Measurements from ENCODE around the gene CPSF7. TPM values are rescaled to one million over a fixed set of nuclear protein-coding genes. Genes with fewer than 3 reads are reported as not detected.

CPSF7 gene
- total RNA-seq, 1 experiment from 2014 or later, result 145 TPM

GRCh38 chr11:61372659-61373420 lies 56.9 kb downstream of the CPSF7 start:
- Histone ChIP-seq H3K79me1 (ENCODE audit: insufficient read depth, low read depth, low read length, poor library complexity, severe bottlenecking) (no peaks in the 10 kb centered on the region), H4K91ac (ENCODE audit: insufficient read length, low read depth, low read length) (no peak overlapping the region), H3K9me3 (ENCODE audit: control insufficient read depth, low read depth, low read length) (peaks cover 15% of the 10 kb centered on the region), H4K5ac (ENCODE audit: insufficient read length, low read depth, low read length) (no peak overlapping the region), H3T11ph (ENCODE audit: low read length) (no peak overlapping the region), H4K8ac (replicated peaks; ENCODE audit: insufficient read length, low read depth, low read length) (no peak overlapping the region), H3K23me2 (ENCODE audit: insufficient read length, low read depth, low read length, poor library complexity, severe bottlenecking) (no peaks in the 10 kb centered on the region), H3K79me2 (ENCODE audit: insufficient read depth, low read length) (no peaks in the 10 kb centered on the region), H3K14ac (ENCODE audit: insufficient read depth, low read length) (no peak overlapping the region), H3K18ac (ENCODE audit: insufficient read length, low read depth, low read length) (no peak overlapping the region), H3K27ac (ENCODE audit: insufficient read length, low read depth, low read length) (no peak overlapping the region), H2BK20ac (ENCODE audit: low read depth, low read length, poor library complexity, severe bottlenecking) (no peak overlapping the region), H3K9ac (ENCODE audit: extremely low read depth, insufficient read length, low read length) (no peak overlapping the region), H3K4me1 (ENCODE audit: insufficient read depth, low read length) (no peaks in the 10 kb centered on the region), H3K23ac (ENCODE audit: insufficient read length, low read depth, low read length) (no peak overlapping the region), H2AFZ (ENCODE audit: low read length) (no peak overlapping the region), H2BK120ac (ENCODE audit: low read depth, low read length, poor library complexity, severe bottlenecking) (no peak overlapping the region), H3K56ac (ENCODE audit: insufficient read length, low read depth, low read length) (no peak overlapping the region), H4K20me1 (ENCODE audit: control insufficient read depth, insufficient read depth, insufficient read length) (no peaks in the 10 kb centered on the region), H2BK5ac (ENCODE audit: insufficient read length, low read length) (no peak overlapping the region), H3K4me2 (ENCODE audit: insufficient read depth, insufficient read length, low read length) (no peak overlapping the region), H2BK15ac (ENCODE audit: low read depth, low read length) (no peak overlapping the region), H2BK12ac (ENCODE audit: insufficient read length, low read depth, low read length) (no peak overlapping the region), H2AK5ac (ENCODE audit: insufficient read length, low read length) (no peak overlapping the region), H3K4ac (ENCODE audit: low read depth, low read length) (no peak overlapping the region), H3K27me3 (ENCODE audit: insufficient read depth, low read length) (no peaks in the 10 kb centered on the region)
- Mint-ChIP-seq H3K4me1 (peaks cover 2 to 8% of the 10 kb centered on the region in 2 experiments; a peak in 3 of 4 replicates), H3K9me3 (peaks cover 33 to 41% of the 10 kb centered on the region in 2 experiments), H3K27ac (no peak overlapping the region), H3K4me3 (no peak overlapping the region), H3K36me3 (ENCODE audit: insufficient read depth in 1 of 3, low read depth in 3 of 3) (peaks cover 70 to 88% (median 88%) of the 10 kb centered on the region in 3 experiments), H3K27me3 (ENCODE audit: low read depth) (no peaks in the 10 kb centered on the region)
- DNase-seq, result no peak
- TF ChIP-seq, protein P1, sequence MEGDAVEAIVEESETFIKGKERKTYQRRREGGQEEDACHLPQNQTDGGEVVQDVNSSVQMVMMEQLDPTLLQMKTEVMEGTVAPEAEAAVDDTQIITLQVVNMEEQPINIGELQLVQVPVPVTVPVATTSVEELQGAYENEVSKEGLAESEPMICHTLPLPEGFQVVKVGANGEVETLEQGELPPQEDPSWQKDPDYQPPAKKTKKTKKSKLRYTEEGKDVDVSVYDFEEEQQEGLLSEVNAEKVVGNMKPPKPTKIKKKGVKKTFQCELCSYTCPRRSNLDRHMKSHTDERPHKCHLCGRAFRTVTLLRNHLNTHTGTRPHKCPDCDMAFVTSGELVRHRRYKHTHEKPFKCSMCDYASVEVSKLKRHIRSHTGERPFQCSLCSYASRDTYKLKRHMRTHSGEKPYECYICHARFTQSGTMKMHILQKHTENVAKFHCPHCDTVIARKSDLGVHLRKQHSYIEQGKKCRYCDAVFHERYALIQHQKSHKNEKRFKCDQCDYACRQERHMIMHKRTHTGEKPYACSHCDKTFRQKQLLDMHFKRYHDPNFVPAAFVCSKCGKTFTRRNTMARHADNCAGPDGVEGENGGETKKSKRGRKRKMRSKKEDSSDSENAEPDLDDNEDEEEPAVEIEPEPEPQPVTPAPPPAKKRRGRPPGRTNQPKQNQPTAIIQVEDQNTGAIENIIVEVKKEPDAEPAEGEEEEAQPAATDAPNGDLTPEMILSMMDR (conservative IDR thresholded peaks at IDR 0.05), result no peak
- WGBS (ENCODE audit: extremely low coverage, insufficient read length, low lambda C conversion rate), result no CpG with 5 or more reads among the region's 8 CpGs
